Mesodermal cell (in vitro differentiated cells): ENCODE measurements around the gene HNRNPM.

Experiments
- H3K27ac ChIP-seq: 2 replicates; pipeline ENCODE4 v1.7.0; 2013; ENCODE audit warnings: mild to moderate bottlenecking, low read depth, low read length, moderate library complexity; ENCODE audit not compliant: severe bottlenecking
- H3K36me3 ChIP-seq: 2 replicates; pipeline ENCODE4 v1.7.1; 2013; ENCODE audit warnings: mild to moderate bottlenecking, low read length, moderate library complexity; ENCODE audit not compliant: control insufficient read depth, insufficient read depth
- H3K4me1 ChIP-seq: one replicate; pipeline ENCODE4 v1.7.1; 2013; ENCODE audit warnings: mild to moderate bottlenecking, low read length; ENCODE audit not compliant: insufficient read depth, control insufficient read depth, poor library complexity, severe bottlenecking
- H3K4me3 ChIP-seq: 2 replicates; pipeline ENCODE4 v1.7.0; 2013; ENCODE audit warnings: low read length, control low read depth, mild to moderate bottlenecking; ENCODE audit not compliant: insufficient read depth, poor library complexity, severe bottlenecking; ENCODE audit errors: extremely low read depth
- H3K9me3 ChIP-seq: 2 replicates; pipeline ENCODE4 v1.7.1; 2013; ENCODE audit warnings: mild to moderate bottlenecking, low read length, moderate library complexity; ENCODE audit not compliant: control insufficient read depth
- WGBS, 2 experiments: methylation state at CpG; one replicate each; pipeline ENCODE4 v1.1.5; 2013; ENCODE audit warnings: missing lambda C conversion rate in 2 of 2; ENCODE audit not compliant: insufficient coverage in 2 of 2; 5-methylcytosine and 5-hydroxymethylcytosine counted together

Gene HNRNPM

GRCh38 chr19:8473648-8474476 is 29.1 kb downstream of the HNRNPM start:
- H3K27ac ChIP-seq: no peak overlapping the region
- WGBS, 2 experiments: 97 to 98% methylated on average over 5 to 6 of the region's 6 CpGs
- H3K4me1 ChIP-seq: peaks cover 7% of the 10 kb centered on the region
- H3K9me3 ChIP-seq: no peaks in the 10 kb centered on the region
- H3K36me3 ChIP-seq: peaks cover 98% of the 10 kb centered on the region
- H3K4me3 ChIP-seq: no peak overlapping the region

GRCh38 chr19:8475005-8475404 is 30.2 kb downstream of the HNRNPM start:
- H3K36me3 ChIP-seq: peaks cover 93% of the 10 kb centered on the region
- no peak overlapping the region for H3K4me3 ChIP-seq
- no peaks in the 10 kb centered on the region for H3K4me1 ChIP-seq
- no peaks in the 10 kb centered on the region for H3K9me3 ChIP-seq
- no peak overlapping the region for H3K27ac ChIP-seq
- whole genome bisulfite sequencing, 2 experiments: no CpG with 5 or more reads among the region's 1 CpG

GRCh38 chr19:8476524-8476923 is 31.7 kb downstream of the HNRNPM start:
- no peaks in the 10 kb centered on the region for H3K9me3 ChIP-seq
- H3K4me1 ChIP-seq: no peaks in the 10 kb centered on the region
- H3K36me3 ChIP-seq: peaks cover 92% of the 10 kb centered on the region
- no peak overlapping the region for H3K4me3 ChIP-seq
- 93 to 95% methylated on average over 3 to 5 of the region's 8 CpGs for WGBS, 2 experiments
- no peak overlapping the region for H3K27ac ChIP-seq

- no peak overlapping the region for H3K4me3 ChIP-seq
- peaks cover 92% of the 10 kb centered on the region for H3K36me3 ChIP-seq
- H3K4me1 ChIP-seq: no peaks in the 10 kb centered on the region
- WGBS, 2 experiments: 92 to 93% methylated on average over 4 of the region's 4 CpGs
- no peak overlapping the region for H3K27ac ChIP-seq
- H3K9me3 ChIP-seq: no peaks in the 10 kb centered on the region
Observed at GRCh38 chr19:8477889-8478288, 33.1 kb downstream of the HNRNPM start.

GRCh38 chr19:8478598-8478997 is 33.8 kb downstream of the HNRNPM start:
- H3K4me3 ChIP-seq: no peak overlapping the region
- WGBS, 2 experiments: 100% methylated on average over 1 to 2 of the region's 3 CpGs
- H3K27ac ChIP-seq: no peak overlapping the region
- no peaks in the 10 kb centered on the region for H3K9me3 ChIP-seq
- H3K4me1 ChIP-seq: no peaks in the 10 kb centered on the region
- peaks cover 92% of the 10 kb centered on the region for H3K36me3 ChIP-seq

- Histone ChIP-seq H3K9me3 (no peaks in the 10 kb centered on the region), H3K27ac (no peak overlapping the region), H3K36me3 (peaks cover 92% of the 10 kb centered on the region), H3K4me3 (no peak overlapping the region), H3K4me1 (no peaks in the 10 kb centered on the region)
- 97 to 99% methylated on average over 10 of the region's 11 CpGs for WGBS, 2 experiments
Observed at GRCh38 chr19:8481201-8481600, 36.4 kb downstream of the HNRNPM start.

GRCh38 chr19:8481616-8482015 is 36.8 kb downstream of the HNRNPM start:
- Histone ChIP-seq H3K4me1 (no peaks in the 10 kb centered on the region), H3K27ac (no peak overlapping the region), H3K9me3 (no peaks in the 10 kb centered on the region), H3K4me3 (no peak overlapping the region), H3K36me3 (peaks cover 92% of the 10 kb centered on the region)
- WGBS, 2 experiments: 98 to 100% methylated on average over 6 of the region's 6 CpGs

GRCh38 chr19:8482696-8483095 is 37.9 kb downstream of the HNRNPM start:
- Histone ChIP-seq H3K4me3 (no peak overlapping the region), H3K4me1 (no peaks in the 10 kb centered on the region), H3K27ac (no peak overlapping the region), H3K36me3 (peaks cover 93% of the 10 kb centered on the region), H3K9me3 (no peaks in the 10 kb centered on the region)
- WGBS, 2 experiments: 99 to 100% methylated on average over 8 to 10 of the region's 11 CpGs

- Histone ChIP-seq H3K4me1 (no peaks in the 10 kb centered on the region), H3K9me3 (no peaks in the 10 kb centered on the region), H3K36me3 (peaks cover 93% of the 10 kb centered on the region), H3K4me3 (no peak overlapping the region), H3K27ac (no peak overlapping the region)
- 100% methylated on average over 2 to 5 of the region's 8 CpGs for WGBS, 2 experiments
Observed at GRCh38 chr19:8483165-8483564, 38.4 kb downstream of the HNRNPM start.

- Histone ChIP-seq H3K9me3 (no peaks in the 10 kb centered on the region), H3K4me1 (no peaks in the 10 kb centered on the region), H3K4me3 (no peak overlapping the region), H3K27ac (no peak overlapping the region), H3K36me3 (peaks cover 92% of the 10 kb centered on the region)
- WGBS, 2 experiments: 92 to 98% methylated on average over 14 to 15 of the region's 18 CpGs
Observed at GRCh38 chr19:8484331-8484894, 39.6 kb downstream of the HNRNPM start.
